H9 (cell line): ENCODE data around the gene OSBPL10. TPM values are rescaled to one million over a fixed set of nuclear protein-coding genes. Genes with fewer than 3 reads are reported as not detected.

ENCODE experiments used
- DNase-seq: peaks from one replicate; pipeline ENCODE4 v3.0.0-alpha.2; 2017
- H2AFZ ChIP-seq: one replicate; pipeline ENCODE4 v1.6.1; 2013; ENCODE audit warnings: mild to moderate bottlenecking, low read length, control low read depth, moderate library complexity
- H2AK5ac ChIP-seq: 2 replicates; pipeline ENCODE4 v1.6.1; 2013; ENCODE audit warnings: low read length, control low read depth, mixed read lengths; ENCODE audit not compliant: insufficient read length
- H2BK120ac ChIP-seq: one replicate; pipeline ENCODE4 v1.6.1; 2013; ENCODE audit warnings: low read depth, mild to moderate bottlenecking, low read length, control low read depth, inconsistent platforms; ENCODE audit not compliant: poor library complexity, severe bottlenecking
- H2BK12ac ChIP-seq: 2 replicates; pipeline ENCODE4 v1.6.1; 2013; ENCODE audit warnings: low read length, control low read depth, mixed read lengths, low read depth; ENCODE audit not compliant: insufficient read length
- H2BK15ac ChIP-seq: 2 replicates; pipeline ENCODE4 v1.6.1; 2013; ENCODE audit warnings: low read depth, low read length, control low read depth
- H2BK20ac ChIP-seq: one replicate; pipeline ENCODE4 v1.6.1; 2013; ENCODE audit warnings: low read depth, mild to moderate bottlenecking, low read length, control low read depth, inconsistent platforms; ENCODE audit not compliant: poor library complexity, severe bottlenecking
- H2BK5ac ChIP-seq: 2 replicates; pipeline ENCODE4 v1.6.1; 2013; ENCODE audit warnings: low read length, control low read depth, mixed read lengths; ENCODE audit not compliant: insufficient read length
- H3K14ac ChIP-seq: 2 replicates; pipeline ENCODE4 v1.6.1; 2013; ENCODE audit warnings: low read length, control low read depth; ENCODE audit not compliant: insufficient read depth
- H3K18ac ChIP-seq: 2 replicates; pipeline ENCODE4 v1.6.1; 2013; ENCODE audit warnings: low read depth, mild to moderate bottlenecking, mixed read lengths, low read length, control low read depth; ENCODE audit not compliant: insufficient read length
- H3K23ac ChIP-seq: 2 replicates; pipeline ENCODE4 v1.6.1; 2013; ENCODE audit warnings: low read length, control low read depth, mixed read lengths, low read depth; ENCODE audit not compliant: insufficient read length
- H3K23me2 ChIP-seq: 2 replicates; pipeline ENCODE4 v1.6.1; 2013; ENCODE audit warnings: low read depth, mild to moderate bottlenecking, mixed read lengths, low read length, control low read depth; ENCODE audit not compliant: insufficient read length, poor library complexity, severe bottlenecking
- H3K27ac ChIP-seq: 2 replicates; pipeline ENCODE4 v1.5.1; 2013; ENCODE audit warnings: low read length, control low read depth, mixed read lengths, low read depth; ENCODE audit not compliant: insufficient read length
- H3K27me3 ChIP-seq: 2 replicates; pipeline ENCODE4 v1.6.1; 2013; ENCODE audit warnings: low read length, control low read depth, inconsistent platforms; ENCODE audit not compliant: insufficient read depth
- H3K4ac ChIP-seq: 2 replicates; pipeline ENCODE4 v1.6.1; 2013; ENCODE audit warnings: low read depth, mild to moderate bottlenecking, control low read depth, inconsistent platforms, low read length, moderate library complexity
- H3K4me1 ChIP-seq: 2 replicates; pipeline ENCODE4 v1.6.1; 2013; ENCODE audit warnings: low read length, control low read depth, inconsistent platforms; ENCODE audit not compliant: insufficient read depth
- H3K4me2 ChIP-seq: 2 replicates; pipeline ENCODE4 v1.6.1; 2013; ENCODE audit warnings: low read length, control low read depth, mixed read lengths; ENCODE audit not compliant: insufficient read length, insufficient read depth
- H3K56ac ChIP-seq: 2 replicates; pipeline ENCODE4 v1.6.1; 2013; ENCODE audit warnings: low read depth, mild to moderate bottlenecking, mixed read lengths, low read length, control low read depth; ENCODE audit not compliant: insufficient read length
- H3K79me1 ChIP-seq: 2 replicates; pipeline ENCODE4 v1.6.1; 2013; ENCODE audit warnings: low read depth, mild to moderate bottlenecking, moderate library complexity, low read length, control low read depth, inconsistent platforms; ENCODE audit not compliant: insufficient read depth, poor library complexity, severe bottlenecking
- H3K79me2 ChIP-seq: 2 replicates; pipeline ENCODE4 v1.6.1; 2013; ENCODE audit warnings: low read length, control low read depth, inconsistent platforms; ENCODE audit not compliant: insufficient read depth
- H3K9ac ChIP-seq: 2 replicates; pipeline ENCODE4 v1.6.1; 2013; ENCODE audit warnings: low read length, control low read depth, mixed read lengths; ENCODE audit not compliant: insufficient read length; ENCODE audit errors: extremely low read depth
- H3K9me3 ChIP-seq: one replicate; pipeline ENCODE4 v1.6.1; 2013; ENCODE audit warnings: low read depth, low read length, inconsistent platforms; ENCODE audit not compliant: control insufficient read depth
- H3T11ph ChIP-seq: one replicate; pipeline ENCODE4 v1.6.1; 2013; ENCODE audit warnings: mild to moderate bottlenecking, low read length, control low read depth, inconsistent platforms
- H4K20me1 ChIP-seq: one replicate; pipeline ENCODE4 v1.6.1; 2013; ENCODE audit not compliant: control insufficient read depth, insufficient read length, insufficient read depth
- H4K5ac ChIP-seq: 2 replicates; pipeline ENCODE4 v1.6.1; 2013; ENCODE audit warnings: low read depth, mild to moderate bottlenecking, mixed read lengths, low read length, control low read depth; ENCODE audit not compliant: insufficient read length
- H4K8ac ChIP-seq: replicated peaks from 2 replicates; pipeline ENCODE4 v1.6.1; 2013; ENCODE audit warnings: low read length, control low read depth, mixed read lengths, low read depth; ENCODE audit not compliant: insufficient read length
- H4K91ac ChIP-seq: 2 replicates; pipeline ENCODE4 v1.6.1; 2013; ENCODE audit warnings: low read depth, mild to moderate bottlenecking, moderate library complexity, mixed read lengths, low read length, control low read depth; ENCODE audit not compliant: insufficient read length
- H3K27ac Mint-ChIP-seq, 3 experiments: 2 replicates in 2 of 3; 3 replicates in 1 of 3; pipeline ENCODE4 v1.8.0; 2020 to 2021; ENCODE audit warnings: mixed read lengths in 3 of 3, mild to moderate bottlenecking in 1 of 3, moderate library complexity in 1 of 3
- H3K27me3 Mint-ChIP-seq: 2 replicates; pipeline ENCODE4 v1.8.0; 2021; ENCODE audit warnings: low read depth, mild to moderate bottlenecking, moderate library complexity, mixed read lengths
- H3K36me3 Mint-ChIP-seq, 3 experiments: 2 replicates in 2 of 3; 3 replicates in 1 of 3; pipeline ENCODE4 v1.8.0; 2020 to 2021; ENCODE audit warnings: low read depth in 3 of 3, mixed read lengths in 3 of 3; ENCODE audit not compliant: insufficient read depth in 1 of 3
- H3K4me1 Mint-ChIP-seq, 2 experiments: 2 replicates each; pipeline ENCODE4 v1.8.0; 2020; ENCODE audit warnings: mixed read lengths in 2 of 2
- H3K4me3 Mint-ChIP-seq, 2 experiments: 2 replicates in 1 of 2; 3 replicates in 1 of 2; pipeline ENCODE4 v1.8.0; 2020 to 2021; ENCODE audit warnings: mild to moderate bottlenecking in 2 of 2, mixed read lengths in 2 of 2, moderate library complexity in 1 of 2
- H3K9me3 Mint-ChIP-seq, 2 experiments: 2 replicates in 1 of 2; 3 replicates in 1 of 2; pipeline ENCODE4 v1.8.0; 2020; ENCODE audit warnings: mild to moderate bottlenecking in 2 of 2, mixed read lengths in 2 of 2, moderate library complexity in 1 of 2
- WGBS: extraction: QIAGEN DNeasy Blood & Tissue Kit; methylation state at CpG from one replicate; pipeline ENCODE4 v1.1.7; 2013; ENCODE audit warnings: missing lambda C conversion rate, low lambda C conversion rate, mixed read lengths; ENCODE audit not compliant: insufficient read length; ENCODE audit errors: extremely low coverage; 5-methylcytosine and 5-hydroxymethylcytosine counted together
- total RNA-seq: library from RNA; stranded (reverse); gene quantifications from 2 replicates; pipeline ENCODE4 v1.2.1, GENCODE V29; 2021
- TF ChIP-seq, protein P1 (sequence below): fragments of 200-600 bp; sonication (generic); conservative IDR thresholded peaks from 3 replicates; pipeline ENCODE4 v1.8.0; 2021; ENCODE audit warnings: antibody characterized with exemption, mild to moderate bottlenecking

OSBPL10 gene
- total RNA-seq, 1 experiment from 2014 or later: 42.7 TPM

DNA sequence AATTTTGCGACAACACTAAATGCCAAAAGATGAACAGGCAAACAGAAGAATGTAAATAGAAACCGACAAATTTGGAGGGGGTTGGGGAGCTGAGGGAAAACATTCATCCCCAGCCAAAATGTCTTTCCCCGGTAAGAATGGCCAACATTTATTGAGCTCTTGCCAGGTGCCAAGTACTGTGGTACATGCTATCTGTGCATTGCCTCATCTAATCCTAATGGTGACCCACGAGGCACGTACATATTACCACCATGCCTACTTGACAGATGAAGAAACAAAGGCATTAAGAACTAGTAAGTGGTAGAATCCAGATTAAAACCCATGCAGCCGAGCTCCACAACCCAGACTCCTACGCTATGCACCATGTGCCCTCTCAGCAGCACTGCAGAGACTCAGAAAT lies 242.7 kb downstream of the OSBPL10 start:
- Histone ChIP-seq H3K23ac (no peak overlapping the region), H3T11ph (no peak overlapping the region), H2BK15ac (no peak overlapping the region), H4K8ac (no peak overlapping the region), H3K9me3 (no peaks in the 10 kb centered on the region), H4K91ac (no peak overlapping the region), H2AFZ (no peak overlapping the region), H2BK5ac (no peak overlapping the region), H3K23me2 (no peaks in the 10 kb centered on the region), H3K79me1 (no peaks in the 10 kb centered on the region), H2BK12ac (no peak overlapping the region), H3K79me2 (peaks cover 2% of the 10 kb centered on the region; the same call in 1 of the 2 replicates), H3K4me1 (peaks cover 4% of the 10 kb centered on the region), H3K27me3 (no peaks in the 10 kb centered on the region), H4K20me1 (no peaks in the 10 kb centered on the region), H3K4ac (no peak overlapping the region), H3K4me2 (no peak overlapping the region), H3K14ac (no peak overlapping the region), H2BK20ac (no peak overlapping the region), H3K56ac (no peak overlapping the region), H3K27ac (no peak overlapping the region), H3K9ac (no peak overlapping the region), H4K5ac (no peak overlapping the region), H3K18ac (no peak overlapping the region), H2AK5ac (no peak overlapping the region), H2BK120ac (no peak overlapping the region)
- H3K36me3 Mint-ChIP-seq: peaks cover 0 to 6% (median 4%) of the 10 kb centered on the region in 3 experiments; a peak in 4 of 7 replicates
- H3K9me3 Mint-ChIP-seq: no peaks in the 10 kb centered on the region
- 0 out of 7 replicates have a peak overlapping the region, but pooled peaks of 1 of the 3 experiments have one; percentile 14 for H3K27ac Mint-ChIP-seq
- H3K4me3 Mint-ChIP-seq: no peak overlapping the region
- TF ChIP-seq, protein P1, sequence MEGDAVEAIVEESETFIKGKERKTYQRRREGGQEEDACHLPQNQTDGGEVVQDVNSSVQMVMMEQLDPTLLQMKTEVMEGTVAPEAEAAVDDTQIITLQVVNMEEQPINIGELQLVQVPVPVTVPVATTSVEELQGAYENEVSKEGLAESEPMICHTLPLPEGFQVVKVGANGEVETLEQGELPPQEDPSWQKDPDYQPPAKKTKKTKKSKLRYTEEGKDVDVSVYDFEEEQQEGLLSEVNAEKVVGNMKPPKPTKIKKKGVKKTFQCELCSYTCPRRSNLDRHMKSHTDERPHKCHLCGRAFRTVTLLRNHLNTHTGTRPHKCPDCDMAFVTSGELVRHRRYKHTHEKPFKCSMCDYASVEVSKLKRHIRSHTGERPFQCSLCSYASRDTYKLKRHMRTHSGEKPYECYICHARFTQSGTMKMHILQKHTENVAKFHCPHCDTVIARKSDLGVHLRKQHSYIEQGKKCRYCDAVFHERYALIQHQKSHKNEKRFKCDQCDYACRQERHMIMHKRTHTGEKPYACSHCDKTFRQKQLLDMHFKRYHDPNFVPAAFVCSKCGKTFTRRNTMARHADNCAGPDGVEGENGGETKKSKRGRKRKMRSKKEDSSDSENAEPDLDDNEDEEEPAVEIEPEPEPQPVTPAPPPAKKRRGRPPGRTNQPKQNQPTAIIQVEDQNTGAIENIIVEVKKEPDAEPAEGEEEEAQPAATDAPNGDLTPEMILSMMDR: no peak
- no peaks in the 10 kb centered on the region for H3K27me3 Mint-ChIP-seq
- H3K4me1 Mint-ChIP-seq: peaks cover 9 to 24% of the 10 kb centered on the region in 2 experiments
- no CpG with 5 or more reads among the region's 7 CpGs for WGBS
- DNase-seq: no peak
